ENCODE data around the gene RAB10.

- no peak for TF ChIP-seq CTCF (conservative IDR thresholded peaks at IDR 0.05; ENCODE audit: low read depth, low read length)
- TF ChIP-seq EZH2 (IDR thresholded peaks at IDR 0.05; ENCODE audit: low read length, unreplicated experiment) = no peak
- no peak for TF ChIP-seq EZH2phosphoT487 (IDR thresholded peaks at IDR 0.05; ENCODE audit: borderline replicate concordance, low read length)
Measured at GRCh38 chr2:26172871-26173775, 139.2 kb downstream of the RAB10 start, which contains the start of gene GAREM2.
